ENCODE measurements around the gene ANKRD28.
A peak's percentile ranks its signal among the peaks of the same experiment; 100 is the strongest.
"Not testable (repeated sequence)": the region's sequence is repeated elsewhere in the genome, so short reads cannot be mapped to it uniquely, and the experiment has no call there.

Gene ANKRD28

GRCh38 chr3:15797642-15798303, at the start of gene ANKRD28:
Gene ANKRD28, minus strand, starts transcription at chr3:15797979. Its CDS starts 1,458 bp downstream, at chr3:15796521.
- DNase-seq = peak in 9 of 51 donors; percentile 3 to 90 (median 22)

DNA sequence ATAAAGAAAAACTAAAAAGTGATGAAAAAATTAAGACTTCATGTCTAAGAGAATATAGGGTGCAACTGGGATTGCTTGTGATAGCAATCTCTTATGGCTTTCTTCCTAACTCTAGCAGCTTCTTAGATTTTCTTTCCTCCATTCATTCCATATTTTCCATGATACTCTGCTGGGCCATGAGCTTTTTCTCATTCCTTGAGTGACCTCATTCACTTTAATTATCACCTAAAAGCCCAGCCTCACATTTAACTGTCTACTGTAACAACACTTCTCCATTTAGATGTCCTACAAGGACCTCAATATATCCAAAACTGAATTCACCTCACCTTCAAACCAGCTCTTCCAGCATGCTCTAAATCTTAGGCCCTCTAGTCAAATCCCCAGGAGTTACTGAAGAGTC, 49.5 kb upstream of the ANKRD28 start:
- DNase-seq = no peak

GRCh38 chr3:15846606-15847005, 48.8 kb upstream of the ANKRD28 start:
- no peak for DNase-seq

DNA sequence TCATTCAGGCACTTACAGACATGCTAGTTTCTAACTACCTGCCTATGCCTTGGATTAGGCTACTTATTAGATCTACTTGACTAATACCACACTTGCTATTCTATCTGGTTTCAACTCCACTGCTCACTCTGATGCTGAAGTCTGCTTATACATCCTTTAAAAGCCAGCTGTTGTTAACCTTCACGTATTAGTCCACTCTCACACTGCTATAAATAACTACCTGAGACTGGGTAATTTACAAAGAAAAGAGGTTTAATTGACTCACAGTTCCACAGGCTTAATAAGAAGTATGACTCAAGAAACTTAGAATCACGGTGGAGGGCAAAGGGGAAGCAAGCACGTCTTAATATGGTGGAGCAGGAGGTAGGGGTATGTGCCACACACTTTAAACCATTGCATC, 47.7 kb upstream of the ANKRD28 start:
- DNase-seq = no peak

DNA sequence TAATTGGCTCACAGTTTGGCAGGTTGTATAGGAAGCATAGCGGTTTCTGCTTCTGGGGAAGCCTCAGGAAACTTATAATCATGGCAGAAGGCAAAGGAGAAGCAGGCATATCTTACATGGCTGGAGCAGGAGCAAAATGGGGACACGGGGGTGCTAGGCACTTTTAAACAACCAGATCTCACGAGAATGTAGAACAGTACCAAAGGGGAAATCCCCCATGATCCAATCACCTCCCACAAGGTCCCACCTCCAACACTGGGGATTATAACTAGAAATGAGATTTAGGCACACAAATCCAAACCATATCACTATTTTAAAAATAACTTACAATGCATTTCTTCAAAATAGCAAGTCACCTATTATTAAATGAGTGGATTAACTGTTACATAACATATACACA, 47.1 kb upstream of the ANKRD28 start:
- DNase-seq = no peak

DNA sequence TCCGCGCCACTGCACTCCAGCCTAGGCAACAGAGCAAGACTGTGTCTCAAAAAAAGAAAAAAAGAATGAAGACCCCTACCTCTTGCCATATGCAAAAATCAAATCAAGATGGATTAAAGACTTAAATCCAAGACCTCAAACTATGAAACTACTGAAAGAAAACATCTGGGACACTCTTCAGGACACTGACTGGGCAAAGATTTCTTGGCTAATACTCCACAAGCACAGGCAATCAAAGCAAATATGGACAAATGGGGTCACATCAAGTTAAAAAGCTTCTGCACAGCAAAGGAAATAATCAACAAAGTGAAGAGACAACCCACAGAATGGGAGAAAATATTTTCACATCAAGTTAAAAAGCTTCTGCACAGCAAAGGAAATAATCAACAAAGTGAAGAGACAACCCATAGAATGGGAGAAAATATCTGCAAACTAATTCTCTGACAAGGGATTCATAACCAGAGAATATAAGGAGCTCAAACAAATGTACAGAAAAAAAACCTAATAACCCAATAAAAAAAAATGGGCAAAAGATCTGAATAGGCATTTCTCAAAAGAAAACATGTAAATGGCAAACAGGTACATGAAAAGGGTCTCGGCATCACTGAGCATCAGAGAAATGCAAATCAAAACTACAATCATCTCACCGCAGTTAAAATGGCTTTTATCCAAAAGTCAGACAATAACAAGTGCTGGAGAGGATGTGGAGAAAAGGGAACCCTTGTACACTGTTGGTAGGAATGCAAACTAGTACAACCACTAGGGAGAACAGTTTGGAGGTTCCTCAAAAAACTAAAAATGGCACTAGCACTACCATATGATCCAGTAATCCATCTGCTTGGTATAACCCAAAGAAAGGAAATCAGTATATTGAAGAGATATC, 43.6 kb upstream of the ANKRD28 start:
- DNase-seq = not testable (repeated sequence)

DNA sequence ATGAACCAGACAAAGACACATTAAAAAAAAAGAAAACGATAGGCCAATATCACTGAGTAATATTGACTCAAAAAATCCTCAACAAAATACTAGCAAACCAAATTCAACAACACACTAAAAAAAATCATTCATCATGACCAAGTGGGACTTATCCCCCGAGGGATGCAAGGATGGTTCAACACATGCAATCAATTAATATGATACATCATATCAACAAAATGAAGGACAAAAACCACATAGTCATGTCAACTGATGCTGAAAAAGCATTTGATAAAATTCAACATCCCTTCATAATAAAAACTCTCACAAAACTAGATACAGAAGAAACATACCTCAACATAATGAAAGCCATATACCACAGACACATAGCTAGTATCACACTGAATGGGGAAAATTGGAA, 41.8 kb upstream of the ANKRD28 start:
- DNase-seq = no peak

DNA sequence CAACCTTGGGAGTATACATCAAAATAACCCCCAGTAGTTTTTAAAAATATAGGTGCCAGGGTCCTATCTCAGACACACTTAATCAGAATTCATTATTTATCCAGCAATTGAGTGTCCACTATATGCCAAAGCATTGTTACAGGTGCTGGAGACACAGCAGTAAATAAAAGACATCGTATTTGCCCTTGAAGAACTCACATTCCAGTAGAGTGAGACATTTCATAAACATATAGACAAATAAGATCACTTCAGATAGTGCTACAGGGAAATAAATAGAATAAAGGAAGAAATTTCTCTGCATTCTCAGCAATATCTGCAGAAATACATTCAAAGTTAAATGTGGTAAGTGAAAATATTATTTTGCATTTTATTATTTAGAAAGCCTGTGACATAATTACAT, 34.1 kb upstream of the ANKRD28 start:
- DNase-seq = no peak

- DNase-seq = no peak
Measured at GRCh38 chr3:15825016-15825415, 27.2 kb upstream of the ANKRD28 start.

DNA sequence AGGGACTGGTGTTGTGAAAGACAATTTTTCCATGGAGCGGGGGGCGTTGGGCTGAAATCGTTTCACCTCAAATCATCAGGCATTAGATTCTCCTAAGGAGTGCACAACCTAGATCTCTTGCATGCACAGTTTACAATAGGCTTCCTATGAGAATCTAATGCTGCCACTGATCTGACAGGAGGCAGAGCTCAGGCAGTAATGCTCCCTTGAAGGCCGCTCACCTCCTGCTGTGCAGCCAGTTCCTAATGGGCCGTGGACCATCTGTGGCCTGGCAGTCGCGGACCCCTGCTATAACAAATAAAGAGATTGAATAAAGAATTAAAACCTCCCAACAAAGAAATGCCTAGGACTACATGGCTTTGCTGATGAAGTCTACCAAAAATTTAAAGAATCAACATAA, 25.3 kb upstream of the ANKRD28 start:
- DNase-seq = no peak

DNA sequence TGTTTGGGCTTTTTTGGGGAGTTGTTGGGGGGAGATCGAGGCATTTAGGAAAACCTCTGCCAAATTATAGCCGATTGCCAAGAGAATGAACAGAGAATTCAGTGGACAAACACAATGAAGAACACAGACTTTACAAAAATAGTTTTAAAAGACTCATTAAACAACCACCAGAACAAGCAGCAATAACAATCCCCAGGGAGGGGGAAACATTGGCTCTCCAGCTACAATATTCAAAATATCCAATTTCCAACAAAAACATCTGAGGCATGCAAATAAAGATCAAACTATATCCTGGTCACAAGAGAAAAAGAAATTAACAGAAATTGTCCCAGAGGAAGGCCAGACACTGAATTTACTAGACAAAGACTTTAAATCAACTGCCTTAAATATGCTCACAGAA, 24.5 kb upstream of the ANKRD28 start:
- DNase-seq = no peak

DNA sequence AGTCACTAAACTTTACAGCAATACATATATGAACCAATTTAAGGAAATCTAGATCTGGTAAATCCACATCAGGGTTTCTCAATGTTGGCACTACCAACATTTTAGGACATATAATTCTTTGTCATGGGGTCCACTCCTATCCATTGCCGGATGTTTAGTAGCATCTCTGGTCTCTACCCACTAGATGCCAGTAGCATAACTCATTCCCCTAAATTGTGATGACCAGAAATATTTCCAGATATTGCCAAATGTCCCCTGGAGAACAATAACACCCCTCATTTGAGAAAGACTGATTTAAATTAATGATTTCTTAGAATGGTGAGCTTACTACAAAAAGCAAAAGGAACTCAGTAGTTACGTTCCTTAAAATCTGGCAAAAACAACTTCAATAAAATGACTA, 23.1 kb upstream of the ANKRD28 start:
- DNase-seq = peak in 1 of 51 donors; percentile 19

- DNase-seq = no peak
Measured at GRCh38 chr3:15819576-15819975, 21.8 kb upstream of the ANKRD28 start.

DNA sequence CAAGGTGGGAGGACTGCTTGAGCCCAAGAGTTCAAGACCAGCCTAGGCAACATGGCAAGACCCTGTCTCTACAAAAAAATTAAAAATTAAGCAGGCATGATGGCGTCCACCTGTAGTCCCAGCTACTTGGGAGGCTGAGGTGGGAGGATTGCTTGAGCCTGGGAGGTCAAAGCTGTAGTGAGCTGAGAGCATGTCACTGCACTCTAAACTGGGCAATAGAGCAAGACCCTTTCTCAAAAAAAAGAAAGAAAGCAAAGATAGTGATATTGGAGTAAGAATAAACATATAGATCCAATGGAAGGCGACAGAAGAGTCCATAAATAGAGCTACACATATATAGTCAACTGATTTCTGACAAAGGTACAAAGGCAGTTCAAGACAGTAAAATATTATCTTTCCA, 21.3 kb upstream of the ANKRD28 start:
- no peak for DNase-seq

GRCh38 chr3:15815696-15816095, 17.9 kb upstream of the ANKRD28 start:
- DNase-seq = peak in 1 of 51 donors; percentile 27

- DNase-seq = not testable (repeated sequence)
Measured at GRCh38 chr3:15813079-15813478, 15.3 kb upstream of the ANKRD28 start.

- no peak for DNase-seq
Measured at GRCh38 chr3:15812183-15812582, 14.4 kb upstream of the ANKRD28 start.

- no peak for DNase-seq
Measured at GRCh38 chr3:15810702-15811101, 12.9 kb upstream of the ANKRD28 start.

- DNase-seq = no peak
Measured at GRCh38 chr3:15809313-15809712, 11.5 kb upstream of the ANKRD28 start.

DNA sequence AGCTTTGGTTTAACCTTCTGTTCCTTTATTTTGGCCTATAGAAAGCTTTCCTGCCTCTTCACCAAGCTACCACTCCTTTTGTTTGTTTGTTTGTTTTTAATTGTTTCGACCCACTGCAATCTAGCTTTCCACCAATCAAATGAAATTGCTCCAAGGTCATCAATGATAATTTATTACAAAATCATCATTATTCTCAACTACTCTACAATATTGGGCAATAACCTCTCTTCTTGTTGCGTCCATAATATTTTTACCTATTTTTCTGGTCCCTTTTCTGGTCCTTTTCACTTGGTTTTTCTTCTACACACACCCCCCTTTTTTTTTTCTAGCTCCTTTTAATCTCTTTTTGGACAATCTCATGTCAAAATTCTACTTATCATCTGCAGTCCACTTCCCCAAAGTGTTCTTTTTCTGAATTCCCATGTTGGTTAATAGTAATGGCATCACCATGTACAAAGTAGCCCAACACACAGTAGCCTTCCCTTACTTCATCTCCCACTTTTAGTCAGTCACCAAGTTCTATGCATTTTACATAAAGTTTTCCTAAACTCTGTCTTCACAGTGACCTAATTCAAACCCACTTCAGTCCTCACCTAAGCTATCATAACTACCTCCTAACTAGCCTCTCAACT, 11.0 kb upstream of the ANKRD28 start:
- DNase-seq = no peak

- DNase-seq = no peak
Measured at GRCh38 chr3:15805756-15806266, 8.0 kb upstream of the ANKRD28 start.

DNA sequence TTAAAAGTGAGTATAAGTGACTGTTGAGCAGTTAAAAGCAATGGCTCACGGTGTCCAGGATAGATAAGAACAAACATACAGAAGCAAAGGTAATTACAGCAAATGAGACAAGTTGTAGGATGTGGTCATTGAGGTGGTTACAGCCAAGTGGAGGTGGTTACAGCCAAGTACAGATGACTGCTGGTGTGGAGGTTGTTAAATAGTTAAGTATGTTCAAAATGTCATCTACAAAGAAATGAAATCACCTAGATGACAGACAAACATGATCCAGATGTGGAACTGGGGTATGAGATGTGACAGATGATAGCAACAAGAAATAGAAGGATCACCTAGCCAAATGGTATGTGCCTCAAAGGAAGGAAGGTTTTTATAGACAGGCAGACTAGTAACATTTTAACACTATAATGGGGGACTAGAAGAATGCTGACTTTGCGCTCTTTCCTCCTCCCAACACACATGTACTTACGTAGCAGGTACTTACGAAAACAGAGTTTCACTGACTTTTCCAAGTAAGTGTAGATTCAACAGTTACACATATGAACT, 6.8 kb upstream of the ANKRD28 start:
- no peak for DNase-seq
